Peyer's patch (tissue), 4 donors: ENCODE results near the gene ZNF304.

Source experiments
- CTCF ChIP-seq, 6 experiments: fragments of 450-650 bp in 4 of 6; fragments of 200-600 bp in 2 of 6; sonication (generic) in 1 of 6; IDR thresholded peaks; one replicate each; pipeline ENCODE4 v1.5.1; 2017 to 2019; ENCODE audit warnings: antibody characterized with exemption in 6 of 6, mild to moderate bottlenecking in 3 of 6, moderate library complexity in 1 of 6
- POLR2A ChIP-seq, 2 donors: fragments of 450-650 bp; IDR thresholded peaks; one replicate each; pipeline ENCODE4 v1.5.1; 2017; ENCODE audit warnings: antibody characterized with exemption in 2 of 2, mild to moderate bottlenecking in 2 of 2, moderate library complexity in 2 of 2

GRCh38 chr19:57310792-57311191 lies 40.3 kb upstream of the ZNF304 start:
- TF ChIP-seq POLR2A (IDR thresholded peaks at IDR 0.05), result no peak
- no peak for TF ChIP-seq CTCF (IDR thresholded peaks at IDR 0.05)
